ENCODE measurements around the gene SRXN1.
"Not testable (repeated sequence)": the region's sequence is repeated elsewhere in the genome, so short reads cannot be mapped to it uniquely, and the experiment has no call there.

The SRXN1 gene

DNA sequence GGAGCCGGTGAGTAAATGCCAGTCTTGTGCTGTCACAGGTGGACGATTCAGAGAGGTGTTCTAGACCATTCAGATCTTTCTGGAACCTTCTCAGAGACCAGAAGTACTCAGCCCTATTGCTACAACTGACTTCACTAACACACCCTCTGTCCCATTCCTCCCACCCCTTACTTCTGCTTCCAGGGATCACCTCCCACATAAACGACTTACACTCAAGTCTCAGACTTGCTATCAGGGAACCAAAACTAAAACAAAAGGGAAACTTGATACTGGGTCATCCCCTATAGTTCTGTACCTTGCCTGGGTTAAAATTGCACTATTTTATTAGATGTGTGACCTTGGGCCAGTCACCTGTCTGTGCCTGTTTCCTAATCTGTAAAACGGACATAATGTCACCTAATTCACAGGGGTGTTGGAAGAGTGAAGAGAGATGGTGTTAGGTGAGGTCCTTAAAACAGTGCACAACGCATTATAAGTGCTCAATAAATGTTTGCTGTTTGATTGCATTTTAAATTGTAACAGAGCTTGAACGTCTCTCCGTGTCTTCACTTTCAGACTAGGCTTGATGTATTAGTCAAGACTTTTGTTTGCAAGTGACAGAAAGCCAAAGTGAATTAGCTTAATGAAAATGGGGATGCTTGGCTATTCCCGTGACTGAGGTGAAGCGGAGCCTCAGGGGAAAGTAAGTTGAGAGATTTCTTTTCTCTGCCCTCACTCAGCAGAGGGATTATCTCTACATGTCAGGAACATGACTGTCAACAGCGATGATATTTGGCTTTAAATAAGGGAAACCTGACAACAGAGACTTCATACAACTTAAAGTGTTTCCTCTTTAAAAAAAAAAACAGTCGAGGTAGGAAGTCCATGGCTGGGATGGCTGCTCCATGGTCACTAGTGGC is 3.0 kb upstream of the SRXN1 start:
- DNase-seq (ENCODE audit: low spot score): no peak
- no peak for FAIRE-seq

DNA sequence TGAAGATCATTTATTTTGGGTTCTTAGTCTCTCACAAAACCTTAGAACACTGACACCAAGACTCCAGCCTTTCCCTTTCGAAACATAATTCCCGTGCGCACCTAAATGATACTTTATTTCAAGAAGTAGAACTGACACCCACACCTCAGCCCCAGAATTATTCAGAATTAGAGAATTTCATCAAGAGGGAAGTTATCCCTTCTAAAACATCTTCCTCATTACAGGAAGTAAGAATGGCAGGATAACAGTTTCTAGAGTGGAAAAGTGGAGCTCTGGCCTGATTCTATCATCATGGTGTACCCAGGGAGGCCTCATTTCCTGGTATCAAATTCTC is 1.4 kb upstream of the SRXN1 start:
- DNase-seq (ENCODE audit: low spot score) (no peak), FAIRE-seq (no peak)

DNA sequence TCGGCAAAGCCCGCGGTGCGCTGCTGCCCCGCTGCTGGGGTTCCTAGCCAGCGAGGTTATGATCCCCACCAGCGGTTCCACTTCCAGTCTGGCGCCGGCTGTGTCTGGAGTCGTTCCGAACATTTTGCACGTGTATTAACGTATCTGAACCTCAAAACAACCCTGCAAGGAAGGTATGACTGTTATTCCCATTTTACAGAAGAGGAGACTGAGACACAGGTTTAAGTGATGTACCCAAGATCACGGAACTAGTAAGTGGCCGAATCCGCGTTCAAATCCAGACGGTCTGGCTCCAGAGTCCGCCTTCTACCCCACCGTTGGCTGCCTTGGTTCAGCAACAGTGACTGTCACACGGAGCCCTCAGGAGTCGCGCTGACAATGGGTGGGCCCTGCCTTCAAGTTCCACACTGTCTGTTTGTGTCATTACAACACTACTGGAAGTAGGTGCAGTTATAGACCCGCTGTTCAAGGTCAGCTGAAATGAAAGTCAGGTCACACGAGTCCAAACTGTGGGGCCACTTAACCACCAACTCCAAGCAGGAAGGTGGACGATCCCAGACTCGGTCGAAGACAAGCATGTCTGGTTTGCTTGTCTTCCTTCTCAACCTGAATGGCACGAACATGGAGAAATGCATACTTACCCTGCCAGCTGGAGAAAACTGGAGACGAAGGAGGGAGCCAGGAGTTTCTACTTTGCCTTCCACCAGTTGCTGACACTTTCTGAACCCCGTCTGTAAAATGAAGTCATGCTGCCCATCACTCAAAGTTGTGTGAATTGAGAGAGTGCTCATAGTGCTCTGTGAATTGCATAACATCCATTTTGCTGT is 803 bp upstream of the SRXN1 start:
- FAIRE-seq (no peak), DNase-seq (ENCODE audit: low spot score) (no peak)

DNA sequence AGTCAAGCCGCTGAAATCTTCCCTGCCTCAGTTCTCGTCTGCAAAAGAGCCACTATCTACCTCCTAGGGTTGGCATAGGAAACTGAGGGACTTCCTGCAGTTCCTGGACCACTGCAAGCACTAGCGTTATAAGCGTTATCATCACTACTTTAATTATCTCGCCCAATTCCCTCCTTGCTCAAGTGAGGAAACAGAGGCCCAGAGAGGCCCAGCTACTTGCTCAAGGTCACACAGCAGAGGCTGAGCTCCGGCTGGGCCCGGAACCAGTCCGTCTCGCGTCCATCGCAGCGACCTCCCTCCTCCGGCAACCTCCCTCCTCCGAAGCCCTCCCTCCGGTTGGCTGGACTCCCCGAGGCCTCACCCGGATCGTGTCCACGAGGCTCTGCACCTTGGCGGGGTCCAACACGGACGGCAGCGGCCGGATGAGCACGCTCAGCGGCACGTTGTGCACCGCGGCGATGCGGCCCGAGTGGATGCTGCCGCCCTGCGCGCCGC is 338 bp downstream of the SRXN1 start:
- no peak for FAIRE-seq

DNA sequence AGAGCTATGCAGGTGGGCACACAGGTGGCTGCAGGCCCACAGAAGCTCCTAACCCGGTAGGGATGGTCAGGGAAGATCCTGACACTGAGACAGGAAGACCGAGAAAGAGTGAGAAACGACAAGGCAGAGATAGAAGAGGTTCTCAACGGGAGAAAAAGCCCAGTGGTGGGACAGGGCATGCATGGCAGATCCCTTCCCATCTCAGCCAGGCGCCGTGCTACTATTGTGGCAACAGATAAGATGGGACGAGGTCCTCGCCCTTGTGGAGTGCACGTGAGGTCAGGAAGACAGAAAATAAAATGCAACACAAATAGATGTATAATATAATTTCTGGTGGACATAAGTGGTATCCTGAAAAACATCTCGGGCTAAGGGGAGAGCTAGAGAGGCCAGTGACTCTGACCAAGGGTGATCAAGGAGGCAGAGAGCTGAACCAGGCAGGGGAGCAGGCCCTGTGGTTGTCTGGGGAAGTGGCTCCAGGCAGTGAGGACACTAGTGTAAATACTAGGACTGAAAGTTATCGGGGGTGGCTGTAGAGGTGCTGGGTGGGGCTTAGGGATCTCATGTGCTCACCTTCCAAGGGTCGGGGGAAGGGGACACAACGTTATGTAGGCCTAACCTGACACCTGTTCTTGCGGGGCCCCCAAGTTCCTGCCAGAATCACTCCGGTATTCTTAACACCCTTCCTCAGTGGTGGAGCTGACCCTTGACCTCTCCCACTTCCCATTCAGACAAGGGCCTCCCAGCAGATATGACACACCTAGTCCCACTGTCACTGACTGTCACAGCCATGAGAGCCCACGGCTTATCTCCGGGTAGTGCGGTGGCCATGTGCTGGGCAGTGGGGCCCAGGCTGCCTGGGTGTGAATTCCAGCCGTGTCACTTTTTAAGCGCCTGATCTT is 1.0 kb downstream of the SRXN1 start:
- FAIRE-seq (no peak), DNase-seq (ENCODE audit: low spot score) (peak; percentile 6)

More for the DNA sequence above, 338 bp downstream of the SRXN1 start:
- DNase-seq (ENCODE audit: low spot score): peak; percentile 16

DNA sequence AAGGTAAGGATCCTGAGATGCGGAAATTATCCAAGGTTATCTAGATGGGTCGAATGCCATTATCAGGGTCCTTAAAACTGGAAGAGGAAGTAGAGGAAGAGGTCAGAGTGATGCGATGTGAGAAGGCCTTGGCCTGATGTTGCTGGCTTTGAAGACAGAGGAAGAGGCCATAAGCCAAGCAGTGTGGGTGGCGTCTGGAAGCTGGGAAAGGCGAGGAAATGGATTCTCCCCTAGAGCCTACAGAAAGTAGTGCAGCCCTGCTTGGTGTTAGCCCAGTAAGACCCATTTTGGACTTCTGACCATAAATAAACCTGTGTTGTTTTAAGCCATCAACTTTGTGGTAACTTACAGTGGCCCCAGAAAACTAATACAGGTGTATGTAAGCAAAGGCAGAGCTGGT is 2.0 kb downstream of the SRXN1 start:
- no peak for FAIRE-seq
- DNase-seq (ENCODE audit: low spot score): no peak

DNA sequence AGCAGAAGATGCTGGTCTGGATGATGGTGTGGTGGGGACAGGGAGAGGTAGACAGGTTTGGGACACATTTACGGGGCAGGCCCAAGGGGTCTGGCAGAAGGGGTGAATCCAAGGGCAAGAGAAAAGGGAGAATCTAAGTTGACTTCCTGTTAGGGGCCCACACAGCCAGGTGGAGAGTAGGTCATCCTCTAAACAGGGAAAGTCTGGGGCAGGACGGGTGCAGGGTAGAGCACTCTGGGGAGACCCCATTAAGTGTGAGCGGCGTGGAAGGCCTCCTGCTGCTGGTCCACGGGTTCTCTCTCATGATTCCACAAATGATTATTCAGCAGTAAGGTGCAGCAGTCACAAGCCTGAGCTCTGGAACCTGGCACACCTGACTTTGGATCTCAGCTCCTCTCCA is 2.7 kb downstream of the SRXN1 start:
- FAIRE-seq (no peak), DNase-seq (ENCODE audit: low spot score) (no peak)

- FAIRE-seq (no peak), DNase-seq (ENCODE audit: low spot score) (no peak)
Observed at GRCh38 chr20:647479-648019, 5.5 kb downstream of the SRXN1 start.

- no peak for DNase-seq (ENCODE audit: low spot score)
Observed at GRCh38 chr20:646868-647233, 6.1 kb downstream of the SRXN1 start.

GRCh38 chr20:646107-646867 is 6.7 kb downstream of the SRXN1 start:
- DNase-seq (ENCODE audit: low spot score) (peak; percentile 11), FAIRE-seq (no peak)

More at GRCh38 chr20:646868-647233, 6.1 kb downstream of the SRXN1 start:
- no peak for FAIRE-seq

DNA sequence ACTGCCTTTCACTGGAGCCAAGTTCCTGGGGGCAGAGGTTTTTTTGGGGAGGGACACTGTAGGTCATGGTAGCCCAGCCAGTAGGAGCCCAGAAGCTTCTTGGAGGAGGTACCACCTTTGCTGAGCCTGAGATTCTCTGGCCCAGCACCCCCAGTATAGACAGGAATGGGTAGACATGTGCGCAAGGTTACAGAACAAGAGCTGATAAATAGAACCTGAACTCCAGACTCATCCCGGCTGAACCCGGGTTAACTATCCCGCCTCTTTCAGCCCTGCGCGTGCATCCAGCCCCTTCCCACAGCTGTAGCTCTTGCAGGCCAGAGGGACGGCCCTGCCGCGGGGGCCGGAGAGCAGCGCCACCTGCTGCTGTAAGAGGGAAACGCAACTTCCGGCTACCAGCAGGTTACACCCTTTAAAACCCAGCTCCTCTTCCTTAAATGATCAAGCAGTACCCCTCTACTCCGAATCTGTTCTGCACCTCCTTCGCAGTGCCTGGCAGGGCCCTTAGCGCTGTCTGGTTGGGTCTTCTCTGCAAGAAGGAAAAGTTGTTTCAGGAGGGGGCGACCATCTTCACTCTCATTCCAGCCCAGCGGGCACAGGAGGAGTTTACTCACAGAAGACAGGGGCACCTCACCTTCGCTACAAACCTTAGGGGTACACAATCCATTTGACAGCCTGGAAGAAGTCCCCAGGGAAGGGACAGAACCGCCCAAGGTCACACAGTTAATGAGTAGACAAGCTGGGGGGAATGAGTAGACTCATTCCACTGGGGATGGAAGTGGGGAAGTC is 7.5 kb downstream of the SRXN1 start:
- DNase-seq (ENCODE audit: low spot score) (peak; percentile 8), FAIRE-seq (no peak)

DNA sequence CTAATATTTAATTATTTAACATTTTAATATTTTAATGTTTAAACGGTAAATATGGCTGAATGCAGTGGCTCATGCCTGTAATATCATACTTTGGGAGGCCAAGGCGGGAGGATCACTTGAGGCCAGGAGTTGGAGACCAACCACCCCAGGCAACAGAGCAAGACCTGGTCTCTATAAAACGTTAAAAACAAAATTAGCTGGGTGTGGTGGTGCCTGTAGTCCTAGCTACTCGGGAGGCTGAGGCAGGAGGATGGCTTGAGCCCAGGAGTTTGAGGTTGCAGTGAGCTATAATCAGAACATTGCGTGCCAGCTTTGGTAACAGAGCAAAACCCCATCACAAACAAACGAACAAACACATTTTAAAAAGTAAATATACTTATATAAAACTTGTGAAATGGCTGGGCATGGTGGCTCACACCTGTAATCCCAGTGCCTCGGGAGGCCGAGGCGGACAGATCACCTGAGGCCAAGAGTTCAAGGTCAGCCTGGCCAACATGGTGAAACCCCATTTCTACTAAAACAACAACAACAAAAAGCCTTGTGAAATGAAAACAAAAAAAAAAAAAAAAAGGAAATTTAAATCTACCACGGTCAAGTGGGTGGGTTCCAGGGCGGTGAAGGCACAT is 8.2 kb downstream of the SRXN1 start:
- DNase-seq (ENCODE audit: low spot score) (no peak), FAIRE-seq (no peak)

- FAIRE-seq: no peak
Observed at GRCh38 chr20:642398-643174, 10.4 kb downstream of the SRXN1 start.

DNA sequence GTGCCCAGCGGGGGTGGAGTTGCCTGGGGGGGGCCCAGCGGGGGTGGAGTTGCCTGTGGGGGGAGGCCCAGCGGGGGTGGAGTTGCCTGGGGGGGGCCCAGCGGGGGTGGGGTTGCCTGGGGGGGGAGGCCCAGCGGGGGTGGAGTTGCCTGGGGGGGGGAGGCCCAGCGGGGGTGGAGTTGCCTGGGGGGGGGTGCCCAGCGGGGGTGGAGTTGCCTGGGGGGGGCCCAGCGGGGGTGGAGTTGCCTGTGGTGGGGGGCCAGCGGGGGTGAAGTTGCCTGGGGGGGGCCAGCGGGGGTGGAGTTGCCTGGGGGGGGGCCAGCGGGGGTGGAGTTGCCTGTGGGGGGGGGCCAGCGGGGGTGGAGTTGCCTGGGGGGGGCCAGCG is 11.0 kb downstream of the SRXN1 start:
- DNase-seq (ENCODE audit: low spot score); FAIRE-seq: not testable (repeated sequence)

More at GRCh38 chr20:642398-643174, 10.4 kb downstream of the SRXN1 start:
- no peak for DNase-seq (ENCODE audit: low spot score)

DNA sequence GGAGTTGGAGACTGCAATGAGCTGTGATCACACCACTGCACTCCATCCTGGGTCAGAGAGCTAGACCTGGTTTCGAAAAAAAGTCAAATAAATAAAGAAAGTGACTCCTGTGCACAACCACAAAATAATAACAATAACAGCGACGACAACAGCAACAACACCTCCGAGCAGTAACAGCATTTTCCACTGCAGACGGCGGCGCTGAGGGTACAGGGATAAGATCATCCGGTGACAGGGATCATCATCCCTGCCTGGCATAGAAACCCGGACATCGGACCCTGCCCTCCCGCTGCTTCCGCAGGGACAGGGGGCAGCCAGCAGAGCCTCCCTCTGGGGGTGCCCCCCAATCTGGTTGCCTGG is 11.5 kb downstream of the SRXN1 start:
- no peak for DNase-seq (ENCODE audit: low spot score)
- FAIRE-seq: no peak

- DNase-seq (ENCODE audit: low spot score) (no peak), FAIRE-seq (no peak)
Observed at GRCh38 chr20:640674-641515, 12.1 kb downstream of the SRXN1 start.

DNA sequence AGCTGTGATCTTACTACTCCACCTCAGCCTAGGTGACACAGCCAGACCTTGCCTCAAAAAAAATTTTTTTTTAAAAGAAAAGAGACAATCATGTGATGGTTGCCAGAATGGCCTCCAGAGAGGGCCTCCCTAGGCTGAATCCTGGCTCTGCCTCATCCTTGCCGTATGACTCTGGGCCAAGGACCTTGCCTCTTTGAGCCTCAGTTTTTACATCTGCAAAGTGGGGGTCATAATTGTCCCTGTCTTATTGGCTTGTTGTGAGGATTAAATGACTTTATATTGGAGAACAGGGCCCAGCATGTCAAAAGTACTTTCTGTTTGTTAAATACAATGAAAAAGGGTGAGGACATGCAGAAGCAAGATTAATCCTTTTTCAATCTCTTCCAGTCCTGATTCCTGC is 14.4 kb downstream of the SRXN1 start:
- FAIRE-seq (no peak), DNase-seq (ENCODE audit: low spot score) (no peak)
